H9 (cell line): ENCODE results near the gene DDX60. TPM values are rescaled to one million over a fixed set of nuclear protein-coding genes. Genes with fewer than 3 reads are reported as not detected.

ENCODE experiments used
- DNase-seq: peaks from one replicate; pipeline ENCODE4 v3.0.0-alpha.2; 2017
- H2AFZ ChIP-seq: one replicate; pipeline ENCODE4 v1.6.1; 2013; ENCODE audit warnings: mild to moderate bottlenecking, low read length, control low read depth, moderate library complexity
- H2AK5ac ChIP-seq: 2 replicates; pipeline ENCODE4 v1.6.1; 2013; ENCODE audit warnings: low read length, control low read depth, mixed read lengths; ENCODE audit not compliant: insufficient read length
- H2BK120ac ChIP-seq: one replicate; pipeline ENCODE4 v1.6.1; 2013; ENCODE audit warnings: low read depth, mild to moderate bottlenecking, low read length, control low read depth, inconsistent platforms; ENCODE audit not compliant: poor library complexity, severe bottlenecking
- H2BK12ac ChIP-seq: 2 replicates; pipeline ENCODE4 v1.6.1; 2013; ENCODE audit warnings: low read length, control low read depth, mixed read lengths, low read depth; ENCODE audit not compliant: insufficient read length
- H2BK15ac ChIP-seq: 2 replicates; pipeline ENCODE4 v1.6.1; 2013; ENCODE audit warnings: low read depth, low read length, control low read depth
- H2BK20ac ChIP-seq: one replicate; pipeline ENCODE4 v1.6.1; 2013; ENCODE audit warnings: low read depth, mild to moderate bottlenecking, low read length, control low read depth, inconsistent platforms; ENCODE audit not compliant: poor library complexity, severe bottlenecking
- H2BK5ac ChIP-seq: 2 replicates; pipeline ENCODE4 v1.6.1; 2013; ENCODE audit warnings: low read length, control low read depth, mixed read lengths; ENCODE audit not compliant: insufficient read length
- H3K14ac ChIP-seq: 2 replicates; pipeline ENCODE4 v1.6.1; 2013; ENCODE audit warnings: low read length, control low read depth; ENCODE audit not compliant: insufficient read depth
- H3K18ac ChIP-seq: 2 replicates; pipeline ENCODE4 v1.6.1; 2013; ENCODE audit warnings: low read depth, mild to moderate bottlenecking, mixed read lengths, low read length, control low read depth; ENCODE audit not compliant: insufficient read length
- H3K23ac ChIP-seq: 2 replicates; pipeline ENCODE4 v1.6.1; 2013; ENCODE audit warnings: low read length, control low read depth, mixed read lengths, low read depth; ENCODE audit not compliant: insufficient read length
- H3K23me2 ChIP-seq: 2 replicates; pipeline ENCODE4 v1.6.1; 2013; ENCODE audit warnings: low read depth, mild to moderate bottlenecking, mixed read lengths, low read length, control low read depth; ENCODE audit not compliant: insufficient read length, poor library complexity, severe bottlenecking
- H3K27ac ChIP-seq: 2 replicates; pipeline ENCODE4 v1.5.1; 2013; ENCODE audit warnings: low read length, control low read depth, mixed read lengths, low read depth; ENCODE audit not compliant: insufficient read length
- H3K27me3 ChIP-seq: 2 replicates; pipeline ENCODE4 v1.6.1; 2013; ENCODE audit warnings: low read length, control low read depth, inconsistent platforms; ENCODE audit not compliant: insufficient read depth
- H3K4ac ChIP-seq: 2 replicates; pipeline ENCODE4 v1.6.1; 2013; ENCODE audit warnings: low read depth, mild to moderate bottlenecking, control low read depth, inconsistent platforms, low read length, moderate library complexity
- H3K4me1 ChIP-seq: 2 replicates; pipeline ENCODE4 v1.6.1; 2013; ENCODE audit warnings: low read length, control low read depth, inconsistent platforms; ENCODE audit not compliant: insufficient read depth
- H3K4me2 ChIP-seq: 2 replicates; pipeline ENCODE4 v1.6.1; 2013; ENCODE audit warnings: low read length, control low read depth, mixed read lengths; ENCODE audit not compliant: insufficient read length, insufficient read depth
- H3K56ac ChIP-seq: 2 replicates; pipeline ENCODE4 v1.6.1; 2013; ENCODE audit warnings: low read depth, mild to moderate bottlenecking, mixed read lengths, low read length, control low read depth; ENCODE audit not compliant: insufficient read length
- H3K79me1 ChIP-seq: 2 replicates; pipeline ENCODE4 v1.6.1; 2013; ENCODE audit warnings: low read depth, mild to moderate bottlenecking, moderate library complexity, low read length, control low read depth, inconsistent platforms; ENCODE audit not compliant: insufficient read depth, poor library complexity, severe bottlenecking
- H3K79me2 ChIP-seq: 2 replicates; pipeline ENCODE4 v1.6.1; 2013; ENCODE audit warnings: low read length, control low read depth, inconsistent platforms; ENCODE audit not compliant: insufficient read depth
- H3K9ac ChIP-seq: 2 replicates; pipeline ENCODE4 v1.6.1; 2013; ENCODE audit warnings: low read length, control low read depth, mixed read lengths; ENCODE audit not compliant: insufficient read length; ENCODE audit errors: extremely low read depth
- H3K9me3 ChIP-seq: one replicate; pipeline ENCODE4 v1.6.1; 2013; ENCODE audit warnings: low read depth, low read length, inconsistent platforms; ENCODE audit not compliant: control insufficient read depth
- H3T11ph ChIP-seq: one replicate; pipeline ENCODE4 v1.6.1; 2013; ENCODE audit warnings: mild to moderate bottlenecking, low read length, control low read depth, inconsistent platforms
- H4K20me1 ChIP-seq: one replicate; pipeline ENCODE4 v1.6.1; 2013; ENCODE audit not compliant: control insufficient read depth, insufficient read length, insufficient read depth
- H4K5ac ChIP-seq: 2 replicates; pipeline ENCODE4 v1.6.1; 2013; ENCODE audit warnings: low read depth, mild to moderate bottlenecking, mixed read lengths, low read length, control low read depth; ENCODE audit not compliant: insufficient read length
- H4K8ac ChIP-seq: replicated peaks from 2 replicates; pipeline ENCODE4 v1.6.1; 2013; ENCODE audit warnings: low read length, control low read depth, mixed read lengths, low read depth; ENCODE audit not compliant: insufficient read length
- H4K91ac ChIP-seq: 2 replicates; pipeline ENCODE4 v1.6.1; 2013; ENCODE audit warnings: low read depth, mild to moderate bottlenecking, moderate library complexity, mixed read lengths, low read length, control low read depth; ENCODE audit not compliant: insufficient read length
- H3K27ac Mint-ChIP-seq, 3 experiments: 2 replicates in 2 of 3; 3 replicates in 1 of 3; pipeline ENCODE4 v1.8.0; 2020 to 2021; ENCODE audit warnings: mixed read lengths in 3 of 3, mild to moderate bottlenecking in 1 of 3, moderate library complexity in 1 of 3
- H3K27me3 Mint-ChIP-seq: 2 replicates; pipeline ENCODE4 v1.8.0; 2021; ENCODE audit warnings: low read depth, mild to moderate bottlenecking, moderate library complexity, mixed read lengths
- H3K36me3 Mint-ChIP-seq, 3 experiments: 2 replicates in 2 of 3; 3 replicates in 1 of 3; pipeline ENCODE4 v1.8.0; 2020 to 2021; ENCODE audit warnings: low read depth in 3 of 3, mixed read lengths in 3 of 3; ENCODE audit not compliant: insufficient read depth in 1 of 3
- H3K4me1 Mint-ChIP-seq, 2 experiments: 2 replicates each; pipeline ENCODE4 v1.8.0; 2020; ENCODE audit warnings: mixed read lengths in 2 of 2
- H3K4me3 Mint-ChIP-seq, 2 experiments: 2 replicates in 1 of 2; 3 replicates in 1 of 2; pipeline ENCODE4 v1.8.0; 2020 to 2021; ENCODE audit warnings: mild to moderate bottlenecking in 2 of 2, mixed read lengths in 2 of 2, moderate library complexity in 1 of 2
- H3K9me3 Mint-ChIP-seq, 2 experiments: 2 replicates in 1 of 2; 3 replicates in 1 of 2; pipeline ENCODE4 v1.8.0; 2020; ENCODE audit warnings: mild to moderate bottlenecking in 2 of 2, mixed read lengths in 2 of 2, moderate library complexity in 1 of 2
- WGBS: extraction: QIAGEN DNeasy Blood & Tissue Kit; methylation state at CpG from one replicate; pipeline ENCODE4 v1.1.7; 2013; ENCODE audit warnings: missing lambda C conversion rate, low lambda C conversion rate, mixed read lengths; ENCODE audit not compliant: insufficient read length; ENCODE audit errors: extremely low coverage; 5-methylcytosine and 5-hydroxymethylcytosine counted together
- total RNA-seq: library from RNA; stranded (reverse); gene quantifications from 2 replicates; pipeline ENCODE4 v1.2.1, GENCODE V29; 2021
- TF ChIP-seq, protein P1 (sequence below): fragments of 200-600 bp; sonication (generic); conservative IDR thresholded peaks from 3 replicates; pipeline ENCODE4 v1.8.0; 2021; ENCODE audit warnings: antibody characterized with exemption, mild to moderate bottlenecking

The DDX60 gene
- total RNA-seq, 1 experiment from 2014 or later, result 3.9 TPM

DNA sequence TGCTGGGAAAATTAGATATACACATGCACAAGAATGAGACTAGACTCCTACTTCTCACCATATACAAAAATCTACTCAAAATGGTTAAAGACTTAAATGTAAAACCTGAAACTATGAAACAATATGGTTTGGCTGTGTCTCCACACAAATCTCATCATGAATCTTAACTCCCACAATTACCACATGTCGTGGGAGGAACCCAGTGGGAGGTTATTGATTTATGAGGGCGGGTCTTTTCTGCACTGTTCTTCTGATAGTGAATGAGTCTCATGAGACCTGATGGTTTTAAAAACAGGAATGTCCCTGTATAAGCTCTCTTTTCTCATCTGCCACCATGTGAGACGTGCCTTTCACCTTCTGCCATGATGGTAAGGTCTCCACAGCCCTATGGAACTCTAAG is 48.5 kb upstream of the DDX60 start:
- H4K91ac ChIP-seq, result no peak overlapping the region
- Mint-ChIP-seq H3K27ac (no peak overlapping the region), H3K9me3 (peaks cover 7 to 8% of the 10 kb centered on the region in 2 experiments; a peak in 3 of 5 replicates), H3K4me3 (no peak overlapping the region), H3K27me3 (no peaks in the 10 kb centered on the region), H3K36me3 (peaks cover 6 to 7% (median 6%) of the 10 kb centered on the region in 3 experiments; a peak in 6 of 7 replicates), H3K4me1 (no peaks in the 10 kb centered on the region)
- no peak overlapping the region for H3K4ac ChIP-seq
- no peaks in the 10 kb centered on the region for H4K20me1 ChIP-seq
- no CpG with 5 or more reads among the region's 3 CpGs for WGBS
- no peak for DNase-seq
- no peak overlapping the region for H2BK20ac ChIP-seq
- no peak overlapping the region for H3T11ph ChIP-seq
- H3K4me2 ChIP-seq, result no peak overlapping the region
- no peak overlapping the region for H3K27ac ChIP-seq
- no peak overlapping the region for H3K9ac ChIP-seq
- TF ChIP-seq, protein P1, sequence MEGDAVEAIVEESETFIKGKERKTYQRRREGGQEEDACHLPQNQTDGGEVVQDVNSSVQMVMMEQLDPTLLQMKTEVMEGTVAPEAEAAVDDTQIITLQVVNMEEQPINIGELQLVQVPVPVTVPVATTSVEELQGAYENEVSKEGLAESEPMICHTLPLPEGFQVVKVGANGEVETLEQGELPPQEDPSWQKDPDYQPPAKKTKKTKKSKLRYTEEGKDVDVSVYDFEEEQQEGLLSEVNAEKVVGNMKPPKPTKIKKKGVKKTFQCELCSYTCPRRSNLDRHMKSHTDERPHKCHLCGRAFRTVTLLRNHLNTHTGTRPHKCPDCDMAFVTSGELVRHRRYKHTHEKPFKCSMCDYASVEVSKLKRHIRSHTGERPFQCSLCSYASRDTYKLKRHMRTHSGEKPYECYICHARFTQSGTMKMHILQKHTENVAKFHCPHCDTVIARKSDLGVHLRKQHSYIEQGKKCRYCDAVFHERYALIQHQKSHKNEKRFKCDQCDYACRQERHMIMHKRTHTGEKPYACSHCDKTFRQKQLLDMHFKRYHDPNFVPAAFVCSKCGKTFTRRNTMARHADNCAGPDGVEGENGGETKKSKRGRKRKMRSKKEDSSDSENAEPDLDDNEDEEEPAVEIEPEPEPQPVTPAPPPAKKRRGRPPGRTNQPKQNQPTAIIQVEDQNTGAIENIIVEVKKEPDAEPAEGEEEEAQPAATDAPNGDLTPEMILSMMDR, result no peak
- H2AK5ac ChIP-seq, result no peak overlapping the region
- no peaks in the 10 kb centered on the region for H3K79me2 ChIP-seq
- H3K9me3 ChIP-seq, result no peaks in the 10 kb centered on the region
- no peaks in the 10 kb centered on the region for H3K79me1 ChIP-seq
- no peak overlapping the region for H3K56ac ChIP-seq
- no peak overlapping the region for H3K18ac ChIP-seq
- H3K27me3 ChIP-seq, result no peaks in the 10 kb centered on the region
- H4K5ac ChIP-seq, result no peak overlapping the region
- no peak overlapping the region for H2BK15ac ChIP-seq
- H3K4me1 ChIP-seq, result no peaks in the 10 kb centered on the region
- no peak overlapping the region for H2BK120ac ChIP-seq
- no peak overlapping the region for H4K8ac ChIP-seq
- no peak overlapping the region for H2BK5ac ChIP-seq
- H2BK12ac ChIP-seq, result no peak overlapping the region
- H2AFZ ChIP-seq, result no peak overlapping the region
- H3K23me2 ChIP-seq, result no peaks in the 10 kb centered on the region
- H3K23ac ChIP-seq, result no peak overlapping the region
- H3K14ac ChIP-seq, result no peak overlapping the region
